H9 (cell line): ENCODE measurements around the gene N4BP2. TPM values are rescaled to one million over a fixed set of nuclear protein-coding genes. Genes with fewer than 3 reads are reported as not detected.

Source experiments
- DNase-seq: peaks from one replicate; pipeline ENCODE4 v3.0.0-alpha.2; 2017
- H2AFZ ChIP-seq: one replicate; pipeline ENCODE4 v1.6.1; 2013; ENCODE audit warnings: mild to moderate bottlenecking, low read length, control low read depth, moderate library complexity
- H2AK5ac ChIP-seq: 2 replicates; pipeline ENCODE4 v1.6.1; 2013; ENCODE audit warnings: low read length, control low read depth, mixed read lengths; ENCODE audit not compliant: insufficient read length
- H2BK120ac ChIP-seq: one replicate; pipeline ENCODE4 v1.6.1; 2013; ENCODE audit warnings: low read depth, mild to moderate bottlenecking, low read length, control low read depth, inconsistent platforms; ENCODE audit not compliant: poor library complexity, severe bottlenecking
- H2BK12ac ChIP-seq: 2 replicates; pipeline ENCODE4 v1.6.1; 2013; ENCODE audit warnings: low read length, control low read depth, mixed read lengths, low read depth; ENCODE audit not compliant: insufficient read length
- H2BK15ac ChIP-seq: 2 replicates; pipeline ENCODE4 v1.6.1; 2013; ENCODE audit warnings: low read depth, low read length, control low read depth
- H2BK20ac ChIP-seq: one replicate; pipeline ENCODE4 v1.6.1; 2013; ENCODE audit warnings: low read depth, mild to moderate bottlenecking, low read length, control low read depth, inconsistent platforms; ENCODE audit not compliant: poor library complexity, severe bottlenecking
- H2BK5ac ChIP-seq: 2 replicates; pipeline ENCODE4 v1.6.1; 2013; ENCODE audit warnings: low read length, control low read depth, mixed read lengths; ENCODE audit not compliant: insufficient read length
- H3K14ac ChIP-seq: 2 replicates; pipeline ENCODE4 v1.6.1; 2013; ENCODE audit warnings: low read length, control low read depth; ENCODE audit not compliant: insufficient read depth
- H3K18ac ChIP-seq: 2 replicates; pipeline ENCODE4 v1.6.1; 2013; ENCODE audit warnings: low read depth, mild to moderate bottlenecking, mixed read lengths, low read length, control low read depth; ENCODE audit not compliant: insufficient read length
- H3K23ac ChIP-seq: 2 replicates; pipeline ENCODE4 v1.6.1; 2013; ENCODE audit warnings: low read length, control low read depth, mixed read lengths, low read depth; ENCODE audit not compliant: insufficient read length
- H3K23me2 ChIP-seq: 2 replicates; pipeline ENCODE4 v1.6.1; 2013; ENCODE audit warnings: low read depth, mild to moderate bottlenecking, mixed read lengths, low read length, control low read depth; ENCODE audit not compliant: insufficient read length, poor library complexity, severe bottlenecking
- H3K27ac ChIP-seq: 2 replicates; pipeline ENCODE4 v1.5.1; 2013; ENCODE audit warnings: low read length, control low read depth, mixed read lengths, low read depth; ENCODE audit not compliant: insufficient read length
- H3K27me3 ChIP-seq: 2 replicates; pipeline ENCODE4 v1.6.1; 2013; ENCODE audit warnings: low read length, control low read depth, inconsistent platforms; ENCODE audit not compliant: insufficient read depth
- H3K4ac ChIP-seq: 2 replicates; pipeline ENCODE4 v1.6.1; 2013; ENCODE audit warnings: low read depth, mild to moderate bottlenecking, control low read depth, inconsistent platforms, low read length, moderate library complexity
- H3K4me1 ChIP-seq: 2 replicates; pipeline ENCODE4 v1.6.1; 2013; ENCODE audit warnings: low read length, control low read depth, inconsistent platforms; ENCODE audit not compliant: insufficient read depth
- H3K4me2 ChIP-seq: 2 replicates; pipeline ENCODE4 v1.6.1; 2013; ENCODE audit warnings: low read length, control low read depth, mixed read lengths; ENCODE audit not compliant: insufficient read length, insufficient read depth
- H3K56ac ChIP-seq: 2 replicates; pipeline ENCODE4 v1.6.1; 2013; ENCODE audit warnings: low read depth, mild to moderate bottlenecking, mixed read lengths, low read length, control low read depth; ENCODE audit not compliant: insufficient read length
- H3K79me1 ChIP-seq: 2 replicates; pipeline ENCODE4 v1.6.1; 2013; ENCODE audit warnings: low read depth, mild to moderate bottlenecking, moderate library complexity, low read length, control low read depth, inconsistent platforms; ENCODE audit not compliant: insufficient read depth, poor library complexity, severe bottlenecking
- H3K79me2 ChIP-seq: 2 replicates; pipeline ENCODE4 v1.6.1; 2013; ENCODE audit warnings: low read length, control low read depth, inconsistent platforms; ENCODE audit not compliant: insufficient read depth
- H3K9ac ChIP-seq: 2 replicates; pipeline ENCODE4 v1.6.1; 2013; ENCODE audit warnings: low read length, control low read depth, mixed read lengths; ENCODE audit not compliant: insufficient read length; ENCODE audit errors: extremely low read depth
- H3K9me3 ChIP-seq: one replicate; pipeline ENCODE4 v1.6.1; 2013; ENCODE audit warnings: low read depth, low read length, inconsistent platforms; ENCODE audit not compliant: control insufficient read depth
- H3T11ph ChIP-seq: one replicate; pipeline ENCODE4 v1.6.1; 2013; ENCODE audit warnings: mild to moderate bottlenecking, low read length, control low read depth, inconsistent platforms
- H4K20me1 ChIP-seq: one replicate; pipeline ENCODE4 v1.6.1; 2013; ENCODE audit not compliant: control insufficient read depth, insufficient read length, insufficient read depth
- H4K5ac ChIP-seq: 2 replicates; pipeline ENCODE4 v1.6.1; 2013; ENCODE audit warnings: low read depth, mild to moderate bottlenecking, mixed read lengths, low read length, control low read depth; ENCODE audit not compliant: insufficient read length
- H4K8ac ChIP-seq: replicated peaks from 2 replicates; pipeline ENCODE4 v1.6.1; 2013; ENCODE audit warnings: low read length, control low read depth, mixed read lengths, low read depth; ENCODE audit not compliant: insufficient read length
- H4K91ac ChIP-seq: 2 replicates; pipeline ENCODE4 v1.6.1; 2013; ENCODE audit warnings: low read depth, mild to moderate bottlenecking, moderate library complexity, mixed read lengths, low read length, control low read depth; ENCODE audit not compliant: insufficient read length
- H3K27ac Mint-ChIP-seq, 3 experiments: 2 replicates in 2 of 3; 3 replicates in 1 of 3; pipeline ENCODE4 v1.8.0; 2020 to 2021; ENCODE audit warnings: mixed read lengths in 3 of 3, mild to moderate bottlenecking in 1 of 3, moderate library complexity in 1 of 3
- H3K27me3 Mint-ChIP-seq: 2 replicates; pipeline ENCODE4 v1.8.0; 2021; ENCODE audit warnings: low read depth, mild to moderate bottlenecking, moderate library complexity, mixed read lengths
- H3K36me3 Mint-ChIP-seq, 3 experiments: 2 replicates in 2 of 3; 3 replicates in 1 of 3; pipeline ENCODE4 v1.8.0; 2020 to 2021; ENCODE audit warnings: low read depth in 3 of 3, mixed read lengths in 3 of 3; ENCODE audit not compliant: insufficient read depth in 1 of 3
- H3K4me1 Mint-ChIP-seq, 2 experiments: 2 replicates each; pipeline ENCODE4 v1.8.0; 2020; ENCODE audit warnings: mixed read lengths in 2 of 2
- H3K4me3 Mint-ChIP-seq, 2 experiments: 2 replicates in 1 of 2; 3 replicates in 1 of 2; pipeline ENCODE4 v1.8.0; 2020 to 2021; ENCODE audit warnings: mild to moderate bottlenecking in 2 of 2, mixed read lengths in 2 of 2, moderate library complexity in 1 of 2
- H3K9me3 Mint-ChIP-seq, 2 experiments: 2 replicates in 1 of 2; 3 replicates in 1 of 2; pipeline ENCODE4 v1.8.0; 2020; ENCODE audit warnings: mild to moderate bottlenecking in 2 of 2, mixed read lengths in 2 of 2, moderate library complexity in 1 of 2
- WGBS: extraction: QIAGEN DNeasy Blood & Tissue Kit; methylation state at CpG from one replicate; pipeline ENCODE4 v1.1.7; 2013; ENCODE audit warnings: missing lambda C conversion rate, low lambda C conversion rate, mixed read lengths; ENCODE audit not compliant: insufficient read length; ENCODE audit errors: extremely low coverage; 5-methylcytosine and 5-hydroxymethylcytosine counted together
- total RNA-seq: library from RNA; stranded (reverse); gene quantifications from 2 replicates; pipeline ENCODE4 v1.2.1, GENCODE V29; 2021
- TF ChIP-seq, protein P1 (sequence below): fragments of 200-600 bp; sonication (generic); conservative IDR thresholded peaks from 3 replicates; pipeline ENCODE4 v1.8.0; 2021; ENCODE audit warnings: antibody characterized with exemption, mild to moderate bottlenecking

Gene N4BP2
- total RNA-seq, 1 experiment from 2014 or later: 35.0 TPM

DNA sequence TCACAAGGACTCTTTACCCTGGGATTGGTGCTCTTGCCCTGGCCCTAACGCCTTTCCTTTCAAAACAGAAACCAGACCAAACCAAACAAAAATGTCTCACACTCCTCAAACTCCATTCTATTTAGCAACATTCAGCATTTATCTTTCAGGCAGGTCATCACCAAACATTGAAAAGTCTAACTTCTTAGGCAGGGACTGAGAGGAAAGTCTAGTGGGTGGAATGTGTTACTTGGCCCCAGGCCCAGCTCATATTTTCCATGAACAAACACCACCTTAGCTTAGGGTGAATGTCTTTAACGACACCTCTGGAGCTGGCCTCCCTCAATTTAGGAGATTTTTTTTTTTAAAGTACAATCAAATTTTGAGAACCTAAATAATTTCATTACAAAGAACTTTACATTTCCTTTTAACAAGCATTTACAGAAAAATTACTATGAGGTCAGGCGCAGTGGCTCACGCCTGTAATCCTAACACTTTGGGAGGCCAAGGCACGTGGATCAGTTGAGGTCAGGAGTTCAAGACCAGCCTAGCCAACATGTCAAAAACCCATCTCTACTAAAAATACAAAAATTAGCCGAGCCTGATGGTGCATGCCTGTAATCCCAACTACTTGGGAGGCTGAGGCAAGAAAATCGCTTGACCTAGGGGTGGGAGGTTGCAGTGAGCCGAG lies 10.2 kb upstream of the N4BP2 start:
- no peak overlapping the region for H3K4ac ChIP-seq
- no CpG with 5 or more reads among the region's 8 CpGs for WGBS
- H3K23ac ChIP-seq: no peak overlapping the region
- H3K14ac ChIP-seq: no peak overlapping the region
- H4K8ac ChIP-seq: no peak overlapping the region
- H3K36me3 Mint-ChIP-seq: no peaks in the 10 kb centered on the region
- H3K9ac ChIP-seq: no peak overlapping the region
- H2BK20ac ChIP-seq: no peak overlapping the region
- no peak overlapping the region for H2BK15ac ChIP-seq
- TF ChIP-seq, protein P1, sequence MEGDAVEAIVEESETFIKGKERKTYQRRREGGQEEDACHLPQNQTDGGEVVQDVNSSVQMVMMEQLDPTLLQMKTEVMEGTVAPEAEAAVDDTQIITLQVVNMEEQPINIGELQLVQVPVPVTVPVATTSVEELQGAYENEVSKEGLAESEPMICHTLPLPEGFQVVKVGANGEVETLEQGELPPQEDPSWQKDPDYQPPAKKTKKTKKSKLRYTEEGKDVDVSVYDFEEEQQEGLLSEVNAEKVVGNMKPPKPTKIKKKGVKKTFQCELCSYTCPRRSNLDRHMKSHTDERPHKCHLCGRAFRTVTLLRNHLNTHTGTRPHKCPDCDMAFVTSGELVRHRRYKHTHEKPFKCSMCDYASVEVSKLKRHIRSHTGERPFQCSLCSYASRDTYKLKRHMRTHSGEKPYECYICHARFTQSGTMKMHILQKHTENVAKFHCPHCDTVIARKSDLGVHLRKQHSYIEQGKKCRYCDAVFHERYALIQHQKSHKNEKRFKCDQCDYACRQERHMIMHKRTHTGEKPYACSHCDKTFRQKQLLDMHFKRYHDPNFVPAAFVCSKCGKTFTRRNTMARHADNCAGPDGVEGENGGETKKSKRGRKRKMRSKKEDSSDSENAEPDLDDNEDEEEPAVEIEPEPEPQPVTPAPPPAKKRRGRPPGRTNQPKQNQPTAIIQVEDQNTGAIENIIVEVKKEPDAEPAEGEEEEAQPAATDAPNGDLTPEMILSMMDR: no peak
- no peak for DNase-seq
- H3K4me3 Mint-ChIP-seq: no peak overlapping the region
- no peak overlapping the region; a peak in 1 of 7 replicates for H3K27ac Mint-ChIP-seq
- no peaks in the 10 kb centered on the region for H3K23me2 ChIP-seq
- H3K9me3 ChIP-seq: no peaks in the 10 kb centered on the region
- no peaks in the 10 kb centered on the region for H3K79me1 ChIP-seq
- H3K4me2 ChIP-seq: no peak overlapping the region
- no peak overlapping the region for H2BK120ac ChIP-seq
- H3K56ac ChIP-seq: no peak overlapping the region
- no peak overlapping the region for H2BK12ac ChIP-seq
- H2AK5ac ChIP-seq: no peak overlapping the region
- H3K4me1 Mint-ChIP-seq: no peaks in the 10 kb centered on the region
- no peaks in the 10 kb centered on the region for H3K27me3 Mint-ChIP-seq
- H2AFZ ChIP-seq: no peak overlapping the region
- H3K9me3 Mint-ChIP-seq: no peaks in the 10 kb centered on the region; a peak in 1 of 5 replicates
- no peak overlapping the region for H4K5ac ChIP-seq
- no peaks in the 10 kb centered on the region for H4K20me1 ChIP-seq
- no peak overlapping the region for H2BK5ac ChIP-seq
- H3K27ac ChIP-seq: no peak overlapping the region
- no peak overlapping the region for H3T11ph ChIP-seq
- no peaks in the 10 kb centered on the region for H3K4me1 ChIP-seq
- no peaks in the 10 kb centered on the region for H3K79me2 ChIP-seq
- no peaks in the 10 kb centered on the region for H3K27me3 ChIP-seq
- H4K91ac ChIP-seq: no peak overlapping the region
- no peak overlapping the region for H3K18ac ChIP-seq
